Choroid plexus epithelial cell (primary cell): ENCODE data around the gene PEX5.

Source experiments
- DNase-seq: peaks from one replicate; pipeline ENCODE4 v3.0.0-alpha.2; 2010; ENCODE audit warnings: low read depth
- H3K4me3 ChIP-seq: 2 replicates; pipeline ENCODE4 v1.5.1; 2011; ENCODE audit warnings: low read depth, mild to moderate bottlenecking, control low read depth, low read length, moderate library complexity
- CTCF ChIP-seq: conservative IDR thresholded peaks from 2 replicates; pipeline ENCODE4 v1.5.1; 2011; ENCODE audit warnings: low read depth, mild to moderate bottlenecking, control low read depth, inconsistent platforms, low read length, moderate library complexity

The PEX5 gene

GRCh38 chr12:7189398-7190267 is at the start of gene PEX5:
Gene PEX5, plus strand, starts transcription at chr12:7189686. Its CDS starts 692 bp downstream, at chr12:7190378.
- no peak for TF ChIP-seq CTCF
- DNase-seq, result peak; percentile 96
- peak within 1 kb of the TSS; percentile 84 for H3K4me3 ChIP-seq

GRCh38 chr12:7141351-7142005 is 48.0 kb upstream of the PEX5 start:
- DNase-seq, result no peak
- no peak for TF ChIP-seq CTCF
- H3K4me3 ChIP-seq, result no peak overlapping the region

- DNase-seq, result peak; percentile 70
- H3K4me3 ChIP-seq, result no peak overlapping the region
- peak; percentile 90 for TF ChIP-seq CTCF
These were observed 47.3 kb upstream of the PEX5 start for GRCh38 chr12:7142056-7142644.

GRCh38 chr12:7142809-7143465 is 46.5 kb upstream of the PEX5 start:
- no peak for TF ChIP-seq CTCF
- no peak for DNase-seq
- H3K4me3 ChIP-seq, result no peak overlapping the region

GRCh38 chr12:7143564-7143963 is 45.9 kb upstream of the PEX5 start:
- H3K4me3 ChIP-seq, result no peak overlapping the region
- no peak for TF ChIP-seq CTCF
- DNase-seq, result no peak

GRCh38 chr12:7144414-7145120 is 44.9 kb upstream of the PEX5 start:
- peak; percentile 63 for TF ChIP-seq CTCF
- H3K4me3 ChIP-seq, result no peak overlapping the region
- DNase-seq, result peak; percentile 68
